GM21360 (cell line): ENCODE results near the gene LDB2.
"Not testable (repeated sequence)": the region's sequence is repeated elsewhere in the genome, so short reads cannot be mapped to it uniquely, and the experiment has no call there.

Experiments used
- ATAC-seq: cut with Tn5 transposase; IDR thresholded peaks from one replicate; pipeline ENCODE4 v1.9.1; 2021; ENCODE audit warnings: mild to moderate bottlenecking, moderate library complexity; ENCODE audit not compliant: unreplicated experiment

The LDB2 gene

GRCh38 chr4:16579866-16580265, 318.6 kb downstream of the LDB2 start:
- ATAC-seq = no peak

- ATAC-seq = no peak
These were observed 321.3 kb downstream of the LDB2 start for GRCh38 chr4:16577177-16577576.

GRCh38 chr4:16574981-16575380, 323.5 kb downstream of the LDB2 start:
- no peak for ATAC-seq

- no peak for ATAC-seq
These were observed 324.7 kb downstream of the LDB2 start for GRCh38 chr4:16573739-16574138.

- no peak for ATAC-seq
These were observed 325.2 kb downstream of the LDB2 start for GRCh38 chr4:16573206-16573605.

GRCh38 chr4:16572631-16573030, 325.8 kb downstream of the LDB2 start:
- no peak for ATAC-seq

DNA sequence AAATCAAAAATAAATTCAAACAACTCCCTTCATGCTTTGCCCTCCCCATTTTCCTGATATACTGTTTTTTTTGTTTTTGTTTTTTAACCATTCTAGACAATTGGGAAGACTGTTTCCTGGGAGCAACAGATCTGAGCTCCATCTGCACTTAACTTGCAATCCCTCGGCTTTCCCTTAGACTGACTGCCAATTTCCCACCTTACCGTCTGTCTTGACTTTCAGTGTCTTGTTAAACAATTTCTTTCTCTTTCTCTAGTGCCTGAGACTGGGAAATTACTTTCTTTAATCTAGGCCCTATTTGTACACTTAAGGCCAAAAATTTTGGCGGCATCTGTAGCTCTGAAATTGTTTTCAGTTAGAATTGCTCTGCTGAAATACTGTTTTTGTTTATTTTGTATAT, 326.3 kb downstream of the LDB2 start:
- ATAC-seq = no peak

DNA sequence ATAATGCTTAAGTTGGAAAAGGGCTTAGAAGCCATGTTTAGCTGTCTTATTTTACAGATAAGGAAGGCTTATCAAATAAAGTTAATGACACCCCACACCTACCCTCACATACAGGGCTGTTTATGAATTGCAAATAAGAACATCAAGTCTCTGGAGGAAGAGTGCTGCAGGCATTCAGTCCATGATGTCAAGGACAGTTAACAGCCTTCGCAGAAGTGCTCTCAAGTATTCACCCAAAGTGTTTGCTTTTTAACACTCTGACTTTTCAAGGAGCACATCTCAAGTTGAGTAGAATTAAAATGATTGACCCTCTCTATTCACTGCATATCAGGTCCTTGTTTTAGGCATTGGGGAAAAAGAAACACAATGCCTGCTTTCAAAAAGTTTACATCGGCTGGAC, 328.7 kb downstream of the LDB2 start:
- no peak for ATAC-seq

DNA sequence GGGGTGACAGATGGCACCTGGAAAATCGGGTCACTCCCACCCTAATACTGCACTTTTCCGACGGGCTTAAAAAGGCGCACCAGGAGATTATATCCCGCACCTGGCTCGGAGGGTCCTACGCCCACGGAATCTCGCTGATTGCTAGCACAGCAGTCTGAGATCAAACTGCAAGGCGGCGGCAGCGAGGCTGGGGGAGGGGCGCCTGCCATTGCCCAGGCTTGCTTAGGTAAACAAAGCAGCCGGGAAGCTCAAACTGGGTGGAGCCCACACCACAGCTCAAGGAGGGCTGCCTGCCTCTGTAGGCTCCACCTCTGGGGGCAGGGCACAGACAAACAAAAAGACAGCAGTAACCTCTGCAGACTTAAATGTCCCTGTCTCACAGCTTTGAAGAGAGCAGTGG, 341.1 kb downstream of the LDB2 start:
- not testable (repeated sequence) for ATAC-seq

DNA sequence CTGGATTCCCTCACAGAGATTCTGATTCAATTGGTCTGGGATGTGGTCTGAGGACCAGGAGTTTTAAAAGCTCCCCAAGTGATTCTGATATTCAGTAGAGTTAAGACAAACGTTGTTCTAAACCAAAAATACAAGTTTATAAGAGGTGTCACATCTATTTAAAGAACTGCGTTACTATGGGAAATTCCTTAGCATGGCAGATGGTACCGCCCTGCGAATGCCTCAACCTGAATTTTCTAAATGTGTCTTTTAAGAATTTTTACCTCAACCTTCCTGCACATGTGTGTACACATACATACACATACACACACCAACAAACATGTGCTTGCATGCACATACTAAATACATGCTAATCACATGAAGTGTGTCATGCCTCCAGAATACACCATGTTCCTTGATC, 343.3 kb downstream of the LDB2 start:
- ATAC-seq = no peak

DNA sequence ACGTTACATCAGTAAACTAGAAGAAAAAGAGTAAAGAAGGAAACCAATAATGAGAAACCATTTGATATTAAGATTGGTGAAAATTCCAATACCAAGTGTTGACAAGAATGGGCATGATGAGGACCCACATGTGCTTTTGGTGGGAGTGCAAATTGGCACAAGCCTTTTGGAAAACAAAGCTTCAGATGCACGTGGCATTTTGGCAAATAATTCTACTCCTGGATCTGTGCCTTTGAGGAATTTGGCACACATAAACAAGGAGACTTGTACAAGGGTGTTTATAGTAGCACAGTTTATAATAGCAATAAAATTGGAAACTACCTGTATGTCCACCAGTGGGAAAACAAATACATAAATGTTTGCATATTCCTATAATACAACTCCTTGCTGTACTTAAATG, 347.9 kb downstream of the LDB2 start:
- ATAC-seq = no peak

- ATAC-seq = no peak
These were observed 352.8 kb downstream of the LDB2 start for GRCh38 chr4:16545656-16546055.

DNA sequence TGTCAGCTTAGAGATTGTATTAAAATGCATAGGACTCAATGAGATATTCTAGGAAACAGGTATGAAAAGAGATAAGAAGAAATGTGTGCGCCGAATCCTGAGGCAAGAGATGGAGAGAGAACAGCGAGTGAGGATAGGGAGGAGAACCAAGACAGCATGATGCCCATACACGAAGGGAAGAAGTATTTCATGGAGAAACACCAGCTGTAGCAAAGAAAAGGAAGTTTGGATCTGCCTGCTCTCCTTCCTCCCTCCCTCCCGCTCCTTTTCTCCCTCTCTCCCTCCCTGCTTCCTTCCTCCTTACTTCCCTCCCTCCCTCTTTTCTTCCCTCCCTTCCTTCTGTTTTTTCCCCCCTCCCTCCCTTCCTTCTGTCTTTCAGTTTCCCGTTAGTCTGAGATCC, 353.6 kb downstream of the LDB2 start:
- ATAC-seq = no peak

DNA sequence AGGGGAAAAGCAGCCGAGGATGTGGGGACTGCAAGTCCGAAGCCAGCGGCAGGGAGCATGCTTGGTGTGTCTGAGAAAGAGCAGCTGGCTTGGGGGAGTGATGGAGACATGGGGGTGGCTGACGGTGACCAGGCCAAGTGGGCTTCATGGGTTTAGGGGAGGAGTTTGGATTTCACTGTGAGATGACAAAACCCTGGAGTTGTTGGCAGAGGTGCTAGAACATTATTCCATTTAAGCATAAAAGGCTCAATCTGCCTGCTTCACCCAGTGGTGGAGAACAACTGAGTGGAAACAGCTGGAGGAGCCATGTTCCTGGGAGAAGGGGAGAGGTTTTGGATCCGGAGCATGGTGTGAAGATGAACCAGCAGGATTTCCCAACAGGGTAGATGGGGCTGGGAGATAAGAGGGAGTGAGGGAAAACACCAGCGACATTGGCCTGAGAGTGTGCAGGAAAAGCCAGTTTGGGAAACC, 354.2 kb downstream of the LDB2 start:
- ATAC-seq = no peak

GRCh38 chr4:16537926-16538325, 360.5 kb downstream of the LDB2 start:
- no peak for ATAC-seq

GRCh38 chr4:16532240-16532970, 366.0 kb downstream of the LDB2 start:
- no peak for ATAC-seq

DNA sequence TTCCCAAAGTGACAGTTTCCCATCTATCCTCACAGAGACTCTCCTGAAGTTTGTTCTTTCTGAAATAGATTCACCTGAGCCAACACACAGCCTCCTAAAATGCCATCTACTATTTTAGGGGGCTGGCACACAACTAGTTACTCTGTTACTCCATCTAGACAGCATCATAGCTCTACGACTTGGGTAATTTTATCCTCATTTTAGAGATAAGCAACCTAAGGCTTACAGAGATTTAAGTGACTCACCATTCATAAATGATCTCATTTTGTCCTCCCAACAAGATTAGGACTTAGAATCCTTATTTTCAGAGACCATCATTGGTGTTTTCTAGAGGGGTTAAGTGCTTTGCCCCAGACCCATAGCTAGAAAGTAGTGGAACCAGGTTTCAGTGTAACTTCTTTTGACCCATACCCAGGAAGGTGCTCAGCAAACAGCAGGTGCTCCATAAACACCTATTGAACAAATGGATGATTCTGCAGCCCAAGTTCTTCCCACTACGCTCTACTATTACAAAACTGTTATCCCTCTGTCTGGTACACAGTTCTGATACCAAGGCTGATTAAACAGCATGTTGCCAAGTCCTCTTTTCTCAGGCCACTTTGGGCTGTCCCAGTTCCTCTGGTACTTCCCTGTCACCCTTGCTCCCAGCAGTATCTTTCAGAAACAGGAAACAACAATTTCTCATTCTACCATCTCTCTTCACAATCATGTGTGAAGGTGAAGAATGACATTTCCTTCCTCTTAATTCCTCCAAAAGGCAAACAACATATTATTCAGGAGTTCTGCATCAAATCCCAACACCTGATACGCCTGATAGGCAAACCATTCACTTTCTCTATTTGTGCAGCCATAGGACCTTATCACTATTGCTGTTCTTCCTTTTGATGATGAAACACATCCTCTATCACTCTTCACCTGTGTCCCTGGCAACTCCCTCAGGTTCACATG, 367.5 kb downstream of the LDB2 start:
- ATAC-seq = no peak

- ATAC-seq = no peak
These were observed 373.4 kb downstream of the LDB2 start for GRCh38 chr4:16524911-16525554.

DNA sequence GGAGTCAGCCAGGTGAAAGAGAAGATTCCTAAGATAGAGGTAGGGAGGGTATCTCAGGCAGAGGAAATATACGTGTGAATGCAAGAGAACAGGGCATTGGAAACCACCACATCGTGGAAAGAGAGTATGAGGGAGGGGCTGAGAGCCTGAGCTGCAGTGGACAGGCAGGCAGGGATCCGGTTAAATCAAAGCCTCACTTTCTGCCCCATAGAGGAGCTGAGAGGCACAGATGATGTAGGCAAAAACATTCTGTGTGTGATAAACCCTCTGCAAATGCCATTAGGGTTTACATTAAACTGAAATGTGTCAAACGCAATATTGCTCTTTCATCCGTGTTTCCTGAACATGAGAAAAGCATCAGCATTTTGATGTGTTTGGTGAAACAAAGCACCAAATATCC, 374.0 kb downstream of the LDB2 start:
- ATAC-seq = no peak

DNA sequence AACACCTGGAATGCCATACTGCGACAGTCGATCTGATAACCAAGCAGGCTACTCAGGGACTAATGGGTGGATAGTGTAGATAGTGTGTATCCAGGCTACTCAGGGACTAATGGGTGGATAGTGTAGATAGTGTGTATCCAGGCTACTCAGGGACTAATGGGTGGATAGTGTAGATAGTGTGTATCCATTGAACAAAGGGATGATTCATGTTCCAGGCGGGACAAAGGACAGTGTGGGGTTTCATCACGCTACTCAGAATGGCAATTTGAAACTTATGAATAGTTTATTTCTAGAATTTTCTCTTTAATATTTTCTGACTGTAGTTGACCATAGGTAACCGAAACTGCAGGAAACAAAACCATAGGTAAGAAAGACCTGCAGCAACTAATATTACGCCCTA, 374.9 kb downstream of the LDB2 start:
- ATAC-seq = not testable (repeated sequence)

DNA sequence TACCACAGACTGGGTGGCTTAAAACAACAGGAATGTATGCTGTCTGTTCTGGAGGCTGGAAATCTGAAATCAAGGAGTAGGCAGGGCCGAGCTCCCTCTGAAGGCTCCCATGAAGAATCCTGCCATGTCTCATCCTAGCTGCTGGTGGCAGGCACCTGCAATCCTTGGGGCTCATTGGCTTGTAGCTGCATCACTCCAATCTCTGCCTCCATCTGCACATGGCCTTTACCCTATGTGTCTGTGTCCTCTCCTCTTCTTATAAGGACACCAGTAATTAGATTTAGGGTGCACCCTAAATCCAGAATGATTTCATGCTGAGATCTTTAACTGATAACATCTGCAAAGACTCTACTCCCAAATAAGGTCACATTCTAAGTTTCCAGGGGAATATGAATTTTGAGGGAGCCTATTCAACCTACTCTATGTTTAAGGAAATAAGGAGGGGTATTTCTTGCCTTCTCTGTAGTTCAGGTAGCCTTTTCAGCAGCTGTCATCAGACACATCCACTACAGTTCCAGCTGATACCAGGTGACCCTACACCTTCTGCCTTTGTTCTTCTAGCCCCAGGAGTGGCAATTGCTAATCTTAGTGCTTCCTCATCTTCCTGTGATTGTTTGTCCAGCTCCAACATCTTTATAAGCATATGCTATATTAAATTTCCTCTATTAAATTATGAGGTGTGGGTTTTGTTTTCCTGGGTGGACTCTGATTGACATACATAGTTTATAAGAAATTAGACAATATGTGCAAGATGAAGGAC, 377.1 kb downstream of the LDB2 start:
- ATAC-seq = no peak
